Measurements from ENCODE around the gene XRCC5. TPM values are rescaled to one million over a fixed set of nuclear protein-coding genes. Genes with fewer than 3 reads are reported as not detected.

Gene XRCC5
- total RNA-seq, 2 donors from 2014 or later, result 300 to 324 TPM

- no peak for DNase-seq
- Mint-ChIP-seq H3K4me3 (no peak overlapping the region), H3K27me3 (ENCODE audit: low read depth) (no peaks in the 10 kb centered on the region), H3K36me3 (ENCODE audit: insufficient read depth in 2 of 2) (peaks cover 13 to 56% of the 10 kb centered on the region in 2 donors), H3K4me1 (ENCODE audit: low read depth) (peaks cover 65% of the 10 kb centered on the region), H3K27ac (peak overlapping the region; percentile 78), H3K9me3 (no peaks in the 10 kb centered on the region)
- ATAC-seq (replicated peaks in 1 of 2), result no peak
These were observed 72.9 kb downstream of the XRCC5 start for GRCh38 chr2:216181953-216182461.

- DNase-seq, result no peak
- ATAC-seq (replicated peaks in 1 of 2), result no peak
- Mint-ChIP-seq H3K4me3 (no peak overlapping the region), H3K27ac (peak overlapping the region; percentile 74), H3K27me3 (ENCODE audit: low read depth) (no peaks in the 10 kb centered on the region), H3K36me3 (ENCODE audit: insufficient read depth in 2 of 2) (peaks cover 16 to 51% of the 10 kb centered on the region in 2 donors), H3K9me3 (no peaks in the 10 kb centered on the region), H3K4me1 (ENCODE audit: low read depth) (peaks cover 70% of the 10 kb centered on the region)
These were observed 74.3 kb downstream of the XRCC5 start for GRCh38 chr2:216183462-216183861.

GRCh38 chr2:216188559-216188850 is 79.4 kb downstream of the XRCC5 start:
- peak overlapping the region in 1 of 2 donors; percentile 63 for H3K4me3 Mint-ChIP-seq
- ATAC-seq (replicated peaks in 1 of 2) (no peak), DNase-seq (no peak)
- H3K4me1 Mint-ChIP-seq (ENCODE audit: low read depth), result peaks cover 68% of the 10 kb centered on the region
- H3K27me3 Mint-ChIP-seq (ENCODE audit: low read depth), result no peaks in the 10 kb centered on the region
- peak overlapping the region; percentile 78 for H3K27ac Mint-ChIP-seq
- no peaks in the 10 kb centered on the region for H3K9me3 Mint-ChIP-seq
- peaks cover 10 to 42% of the 10 kb centered on the region in 2 donors for H3K36me3 Mint-ChIP-seq (ENCODE audit: insufficient read depth in 2 of 2)

GRCh38 chr2:216188956-216189355 is 79.8 kb downstream of the XRCC5 start:
- ATAC-seq (replicated peaks in 1 of 2), result peak in 1 of 2 donors; percentile 28
- H3K27me3 Mint-ChIP-seq (ENCODE audit: low read depth), result no peaks in the 10 kb centered on the region
- peaks cover 73% of the 10 kb centered on the region for H3K4me1 Mint-ChIP-seq (ENCODE audit: low read depth)
- peak overlapping the region; percentile 78 for H3K27ac Mint-ChIP-seq
- H3K9me3 Mint-ChIP-seq, result no peaks in the 10 kb centered on the region
- no peak for DNase-seq
- peak overlapping the region in 1 of 2 donors; percentile 63 for H3K4me3 Mint-ChIP-seq
- H3K36me3 Mint-ChIP-seq (ENCODE audit: insufficient read depth in 2 of 2), result peaks cover 11 to 43% of the 10 kb centered on the region in 2 donors

- Mint-ChIP-seq H3K36me3 (ENCODE audit: insufficient read depth in 2 of 2) (peaks cover 15 to 47% of the 10 kb centered on the region in 2 donors), H3K9me3 (peaks cover 0 to 2% of the 10 kb centered on the region in 2 donors), H3K27ac (peak overlapping the region; percentile 78), H3K4me1 (ENCODE audit: low read depth) (peaks cover 77% of the 10 kb centered on the region), H3K4me3 (no peak overlapping the region), H3K27me3 (ENCODE audit: low read depth) (no peaks in the 10 kb centered on the region)
- DNase-seq, result no peak
- no peak for ATAC-seq (replicated peaks in 1 of 2)
These were observed 80.3 kb downstream of the XRCC5 start for GRCh38 chr2:216189410-216189809.

GRCh38 chr2:216192181-216192580 is 83.0 kb downstream of the XRCC5 start:
- Mint-ChIP-seq H3K4me1 (ENCODE audit: low read depth) (peaks cover 84% of the 10 kb centered on the region), H3K27ac (no peak overlapping the region)
- no peak for ATAC-seq (replicated peaks in 1 of 2)

GRCh38 chr2:216192931-216193330 is 83.8 kb downstream of the XRCC5 start:
- peak overlapping the region; percentile 1 to 2 for H3K4me3 Mint-ChIP-seq
- DNase-seq, result no peak
- H3K36me3 Mint-ChIP-seq (ENCODE audit: insufficient read depth in 2 of 2), result peaks cover 21 to 56% of the 10 kb centered on the region in 2 donors
- no peaks in the 10 kb centered on the region for H3K27me3 Mint-ChIP-seq (ENCODE audit: low read depth)
- no peak for ATAC-seq (replicated peaks in 1 of 2)
- peak overlapping the region; percentile 25 for H3K27ac Mint-ChIP-seq
- H3K4me1 Mint-ChIP-seq (ENCODE audit: low read depth), result peaks cover 84% of the 10 kb centered on the region
- H3K9me3 Mint-ChIP-seq, result peaks cover 0 to 2% of the 10 kb centered on the region in 2 donors

More at GRCh38 chr2:216192181-216192580, 83.0 kb downstream of the XRCC5 start:
- Mint-ChIP-seq H3K36me3 (ENCODE audit: insufficient read depth in 2 of 2) (peaks cover 22 to 55% of the 10 kb centered on the region in 2 donors), H3K9me3 (peaks cover 0 to 2% of the 10 kb centered on the region in 2 donors), H3K4me3 (no peak overlapping the region), H3K27me3 (ENCODE audit: low read depth) (no peaks in the 10 kb centered on the region)
- DNase-seq, result no peak

GRCh38 chr2:216194013-216194412 is 84.9 kb downstream of the XRCC5 start:
- H3K27me3 Mint-ChIP-seq (ENCODE audit: low read depth), result no peaks in the 10 kb centered on the region
- peak overlapping the region; percentile 100 for H3K27ac Mint-ChIP-seq
- DNase-seq, result no peak
- peaks cover 85% of the 10 kb centered on the region for H3K4me1 Mint-ChIP-seq (ENCODE audit: low read depth)
- H3K36me3 Mint-ChIP-seq (ENCODE audit: insufficient read depth in 2 of 2), result peaks cover 22 to 65% of the 10 kb centered on the region in 2 donors
- ATAC-seq (replicated peaks in 1 of 2), result peak; percentile 16 to 18
- H3K9me3 Mint-ChIP-seq, result peaks cover 0 to 2% of the 10 kb centered on the region in 2 donors
- H3K4me3 Mint-ChIP-seq, result peak overlapping the region; percentile 77 to 96

- ATAC-seq (replicated peaks in 1 of 2) (no peak), DNase-seq (no peak)
- H3K27me3 Mint-ChIP-seq (ENCODE audit: low read depth), result no peaks in the 10 kb centered on the region
- H3K4me1 Mint-ChIP-seq (ENCODE audit: low read depth), result peaks cover 86% of the 10 kb centered on the region
- H3K4me3 Mint-ChIP-seq, result peak overlapping the region; percentile 77 to 96
- peaks cover 0 to 2% of the 10 kb centered on the region in 2 donors for H3K9me3 Mint-ChIP-seq
- H3K36me3 Mint-ChIP-seq (ENCODE audit: insufficient read depth in 2 of 2), result peaks cover 23 to 69% of the 10 kb centered on the region in 2 donors
- H3K27ac Mint-ChIP-seq, result peak overlapping the region; percentile 100
These were observed 85.4 kb downstream of the XRCC5 start for GRCh38 chr2:216194561-216194960.

- Mint-ChIP-seq H3K27ac (peak overlapping the region; percentile 100), H3K36me3 (ENCODE audit: insufficient read depth in 2 of 2) (peaks cover 23 to 70% of the 10 kb centered on the region in 2 donors), H3K9me3 (peaks cover 0 to 2% of the 10 kb centered on the region in 2 donors), H3K27me3 (ENCODE audit: low read depth) (no peaks in the 10 kb centered on the region), H3K4me1 (ENCODE audit: low read depth) (peaks cover 87% of the 10 kb centered on the region), H3K4me3 (peak overlapping the region; percentile 77 to 96)
- DNase-seq (peak; percentile 37 to 58), ATAC-seq (replicated peaks in 1 of 2) (peak; percentile 93 to 95)
These were observed 86.4 kb downstream of the XRCC5 start for GRCh38 chr2:216195565-216196029.

GRCh38 chr2:216201692-216202306 is 92.7 kb downstream of the XRCC5 start:
- H3K4me1 Mint-ChIP-seq (ENCODE audit: low read depth), result peaks cover 93% of the 10 kb centered on the region
- no peaks in the 10 kb centered on the region for H3K9me3 Mint-ChIP-seq
- no peaks in the 10 kb centered on the region for H3K27me3 Mint-ChIP-seq (ENCODE audit: low read depth)
- peaks cover 36 to 77% of the 10 kb centered on the region in 2 donors for H3K36me3 Mint-ChIP-seq (ENCODE audit: insufficient read depth in 2 of 2)
- H3K27ac Mint-ChIP-seq, result peak overlapping the region; percentile 69
- ATAC-seq (replicated peaks in 1 of 2), result no peak
- H3K4me3 Mint-ChIP-seq, result no peak overlapping the region
- DNase-seq, result no peak

- Mint-ChIP-seq H3K9me3 (no peaks in the 10 kb centered on the region), H3K36me3 (ENCODE audit: insufficient read depth in 2 of 2) (peaks cover 33 to 74% of the 10 kb centered on the region in 2 donors), H3K27me3 (ENCODE audit: low read depth) (no peaks in the 10 kb centered on the region), H3K4me3 (no peak overlapping the region), H3K27ac (peak overlapping the region; percentile 98), H3K4me1 (ENCODE audit: low read depth) (peaks cover 92% of the 10 kb centered on the region)
- ATAC-seq (replicated peaks in 1 of 2), result no peak
- no peak for DNase-seq
These were observed 93.6 kb downstream of the XRCC5 start for GRCh38 chr2:216202626-216203250.

GRCh38 chr2:216205486-216205885 is 96.3 kb downstream of the XRCC5 start:
- peak overlapping the region in 1 of 2 donors; percentile 69 for H3K4me3 Mint-ChIP-seq
- DNase-seq, result no peak
- peaks cover 75% of the 10 kb centered on the region for H3K4me1 Mint-ChIP-seq (ENCODE audit: low read depth)
- ATAC-seq (replicated peaks in 1 of 2), result no peak
- no peaks in the 10 kb centered on the region for H3K27me3 Mint-ChIP-seq (ENCODE audit: low read depth)
- H3K27ac Mint-ChIP-seq, result peak overlapping the region; percentile 98
- no peaks in the 10 kb centered on the region for H3K9me3 Mint-ChIP-seq
- H3K36me3 Mint-ChIP-seq (ENCODE audit: insufficient read depth in 2 of 2), result peaks cover 27 to 64% of the 10 kb centered on the region in 2 donors
